ENCODE results near the gene GSKIP.

GSKIP gene

DNA sequence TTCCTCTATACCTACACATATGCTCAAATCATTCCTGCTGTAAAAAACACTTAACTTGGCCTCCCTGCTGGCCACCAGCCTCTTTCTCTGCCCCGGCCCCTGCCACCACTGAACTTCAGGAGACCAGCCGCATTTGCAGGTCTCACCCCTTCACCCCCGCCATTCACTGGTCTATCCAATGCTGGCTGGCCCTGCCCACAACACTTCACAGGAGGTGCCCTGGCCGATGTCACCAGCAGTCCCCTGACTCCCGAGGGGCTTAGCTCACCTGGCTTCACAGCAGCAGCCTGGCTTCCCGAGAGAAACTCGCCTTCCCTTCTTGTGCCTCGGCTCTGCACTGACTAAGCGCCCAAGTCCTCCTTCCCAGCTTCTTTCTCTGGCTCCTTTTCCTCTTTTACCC lies 36.1 kb downstream of the GSKIP start:
- no peaks in the 10 kb centered on the region for H3K36me3 ChIP-seq
- H3K27me3 ChIP-seq (ENCODE audit: insufficient read depth, low read depth, severe bottlenecking), result no peaks in the 10 kb centered on the region
- no peaks in the 10 kb centered on the region for H3K9me3 ChIP-seq (ENCODE audit: severe bottlenecking)
- H3K4me3 ChIP-seq (ENCODE audit: low read depth, low read length), result no peak overlapping the region
- no peak for DNase-seq
- TF ChIP-seq, protein P1, sequence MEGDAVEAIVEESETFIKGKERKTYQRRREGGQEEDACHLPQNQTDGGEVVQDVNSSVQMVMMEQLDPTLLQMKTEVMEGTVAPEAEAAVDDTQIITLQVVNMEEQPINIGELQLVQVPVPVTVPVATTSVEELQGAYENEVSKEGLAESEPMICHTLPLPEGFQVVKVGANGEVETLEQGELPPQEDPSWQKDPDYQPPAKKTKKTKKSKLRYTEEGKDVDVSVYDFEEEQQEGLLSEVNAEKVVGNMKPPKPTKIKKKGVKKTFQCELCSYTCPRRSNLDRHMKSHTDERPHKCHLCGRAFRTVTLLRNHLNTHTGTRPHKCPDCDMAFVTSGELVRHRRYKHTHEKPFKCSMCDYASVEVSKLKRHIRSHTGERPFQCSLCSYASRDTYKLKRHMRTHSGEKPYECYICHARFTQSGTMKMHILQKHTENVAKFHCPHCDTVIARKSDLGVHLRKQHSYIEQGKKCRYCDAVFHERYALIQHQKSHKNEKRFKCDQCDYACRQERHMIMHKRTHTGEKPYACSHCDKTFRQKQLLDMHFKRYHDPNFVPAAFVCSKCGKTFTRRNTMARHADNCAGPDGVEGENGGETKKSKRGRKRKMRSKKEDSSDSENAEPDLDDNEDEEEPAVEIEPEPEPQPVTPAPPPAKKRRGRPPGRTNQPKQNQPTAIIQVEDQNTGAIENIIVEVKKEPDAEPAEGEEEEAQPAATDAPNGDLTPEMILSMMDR (IDR thresholded peaks at IDR 0.05; ENCODE audit: low read depth, low read length), result no peak
- H3K27ac ChIP-seq, result no peak overlapping the region

DNA sequence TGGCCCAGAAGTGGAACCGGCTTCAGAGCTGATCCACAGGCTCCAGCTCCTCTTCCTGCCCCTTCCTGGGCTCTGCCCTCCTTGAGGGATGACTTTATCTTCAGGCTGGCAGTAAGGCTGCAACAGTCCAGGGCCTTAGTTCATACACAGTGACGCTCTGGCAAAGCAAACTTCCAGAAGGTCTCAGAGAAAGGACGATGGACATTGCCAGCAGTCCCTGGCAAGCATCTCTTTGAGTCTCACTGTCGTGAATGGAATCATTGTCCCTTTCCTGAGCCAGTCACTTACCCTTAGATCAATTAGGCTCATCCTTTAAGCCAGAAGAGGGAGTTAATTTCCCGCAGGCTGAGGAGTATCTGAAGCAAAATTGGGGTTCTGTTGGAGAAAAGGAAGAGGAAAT lies 37.2 kb downstream of the GSKIP start:
- H3K4me3 ChIP-seq (ENCODE audit: low read depth, low read length), result no peak overlapping the region
- no peaks in the 10 kb centered on the region for H3K27me3 ChIP-seq (ENCODE audit: insufficient read depth, low read depth, severe bottlenecking)
- H3K27ac ChIP-seq, result no peak overlapping the region
- DNase-seq, result no peak
- H3K9me3 ChIP-seq (ENCODE audit: severe bottlenecking), result no peaks in the 10 kb centered on the region
- no peaks in the 10 kb centered on the region for H3K36me3 ChIP-seq
- TF ChIP-seq, protein P1 (IDR thresholded peaks at IDR 0.05; ENCODE audit: low read depth, low read length), result no peak

DNA sequence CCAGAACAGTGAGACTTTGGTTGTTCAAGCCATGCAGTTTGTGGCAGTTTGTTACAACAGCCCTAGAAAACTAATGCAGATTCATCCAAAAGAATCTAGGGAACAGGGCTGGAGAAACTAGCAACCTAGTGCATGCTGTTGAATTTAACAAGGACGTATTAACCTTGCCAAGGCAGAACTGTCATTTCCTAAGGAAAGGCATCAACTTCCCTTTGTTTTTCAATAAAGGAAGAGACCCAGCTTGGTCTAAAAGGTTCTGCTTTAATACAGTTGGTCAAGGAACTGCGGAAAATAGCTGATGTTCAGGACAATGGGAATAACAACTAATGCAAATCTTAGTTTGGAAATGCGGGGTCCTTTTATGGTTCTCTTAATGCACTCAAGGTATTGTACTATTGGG lies 40.1 kb downstream of the GSKIP start:
- H3K36me3 ChIP-seq, result no peaks in the 10 kb centered on the region
- DNase-seq, result no peak
- no peaks in the 10 kb centered on the region for H3K9me3 ChIP-seq (ENCODE audit: severe bottlenecking)
- H3K27me3 ChIP-seq (ENCODE audit: insufficient read depth, low read depth, severe bottlenecking), result no peaks in the 10 kb centered on the region
- H3K27ac ChIP-seq, result no peak overlapping the region
- no peak overlapping the region for H3K4me3 ChIP-seq (ENCODE audit: low read depth, low read length)
- TF ChIP-seq, protein P1 (IDR thresholded peaks at IDR 0.05; ENCODE audit: low read depth, low read length), result no peak

DNA sequence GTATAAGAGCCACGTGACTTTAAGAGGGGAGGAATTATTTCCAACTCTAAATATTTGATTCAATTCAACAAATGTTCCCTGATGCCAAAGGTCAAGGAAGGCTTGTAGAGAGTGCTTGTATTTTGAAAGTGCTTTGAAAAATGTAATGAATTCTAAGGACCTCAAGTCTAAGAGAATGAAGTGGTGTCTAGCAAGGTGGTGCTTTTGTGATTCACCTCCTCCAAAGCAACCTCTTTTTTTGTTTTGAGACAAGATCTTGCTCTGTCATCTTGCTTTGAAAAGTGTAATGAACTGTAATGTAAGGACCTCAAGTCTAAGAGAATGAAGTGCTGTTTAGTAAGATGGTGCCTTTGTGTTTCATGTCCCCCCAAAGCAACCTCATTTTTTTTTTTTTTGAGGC lies 42.4 kb downstream of the GSKIP start:
- Histone ChIP-seq H3K36me3 (no peaks in the 10 kb centered on the region), H3K9me3 (ENCODE audit: severe bottlenecking) (no peaks in the 10 kb centered on the region), H3K27ac (no peak overlapping the region), H3K4me3 (ENCODE audit: low read depth, low read length) (no peak overlapping the region), H3K27me3 (ENCODE audit: insufficient read depth, low read depth, severe bottlenecking) (no peaks in the 10 kb centered on the region)
- TF ChIP-seq, protein P1 (IDR thresholded peaks at IDR 0.05; ENCODE audit: low read depth, low read length), result no peak
- DNase-seq, result no peak

DNA sequence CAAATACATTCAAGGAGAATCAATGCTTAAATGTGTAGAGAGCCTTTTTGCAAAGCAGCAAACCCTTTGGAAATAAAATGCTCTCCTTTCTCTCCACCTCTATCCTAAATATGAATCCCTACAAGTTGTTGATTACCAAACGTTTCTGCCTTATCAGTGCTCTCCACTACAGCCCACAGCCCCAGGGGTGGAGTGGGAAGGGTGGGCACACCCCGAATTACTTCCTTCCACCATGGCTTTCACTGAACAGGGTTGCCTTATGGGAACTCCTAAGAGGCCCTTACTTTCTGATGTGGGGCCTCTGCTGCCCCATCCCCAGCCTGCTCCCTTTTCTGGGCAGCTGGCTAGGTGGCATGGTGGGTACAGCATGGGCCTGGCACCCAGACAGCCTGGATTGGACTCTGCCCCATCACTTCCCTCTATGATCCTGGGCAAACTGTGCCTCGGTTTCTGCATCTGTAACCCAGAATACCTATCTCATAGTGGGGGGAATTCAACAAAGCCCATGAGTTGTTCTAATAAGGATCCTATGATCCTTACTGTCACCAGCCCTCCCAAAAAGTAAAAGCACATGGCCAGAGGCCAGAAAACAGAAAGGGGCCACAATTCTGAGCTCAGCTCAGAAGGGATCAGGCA lies 44.7 kb downstream of the GSKIP start:
- Histone ChIP-seq H3K9me3 (ENCODE audit: severe bottlenecking) (no peaks in the 10 kb centered on the region), H3K4me3 (ENCODE audit: low read depth, low read length) (no peak overlapping the region), H3K36me3 (no peaks in the 10 kb centered on the region), H3K27ac (no peak overlapping the region), H3K27me3 (ENCODE audit: insufficient read depth, low read depth, severe bottlenecking) (no peaks in the 10 kb centered on the region)
- no peak for DNase-seq
- TF ChIP-seq, protein P1 (IDR thresholded peaks at IDR 0.05; ENCODE audit: low read depth, low read length), result no peak

DNA sequence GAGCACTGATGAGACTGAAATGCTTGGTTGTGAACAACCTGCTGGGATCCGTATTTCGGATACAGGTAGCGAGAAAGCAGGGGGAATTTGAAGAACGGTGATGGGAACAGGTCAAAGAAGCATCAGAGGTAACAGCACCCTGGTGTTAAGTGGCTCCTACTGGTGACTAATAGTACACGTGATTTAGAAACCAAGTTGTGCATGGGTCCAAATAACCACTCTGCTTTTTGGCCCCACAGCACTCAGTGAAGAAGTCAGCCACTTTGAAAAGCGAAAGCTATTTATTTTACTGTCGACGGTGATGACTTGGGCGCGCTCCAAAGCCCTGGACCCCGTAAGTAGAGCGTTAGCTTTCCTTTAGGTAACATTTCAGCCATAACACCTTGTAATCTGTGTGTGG lies 45.3 kb downstream of the GSKIP start:
- Histone ChIP-seq H3K27ac (no peak overlapping the region), H3K27me3 (ENCODE audit: insufficient read depth, low read depth, severe bottlenecking) (no peaks in the 10 kb centered on the region), H3K9me3 (ENCODE audit: severe bottlenecking) (no peaks in the 10 kb centered on the region), H3K4me3 (ENCODE audit: low read depth, low read length) (no peak overlapping the region), H3K36me3 (no peaks in the 10 kb centered on the region)
- TF ChIP-seq, protein P1 (IDR thresholded peaks at IDR 0.05; ENCODE audit: low read depth, low read length), result no peak
- no peak for DNase-seq

Measured in WERI-Rb-1 (cell line).